Nephron progenitor cell (in vitro differentiated cells): Measurements from ENCODE around the gene PELI3.

Source experiments
- DNase-seq: peaks from one replicate; pipeline ENCODE4 v3.0.0; 2021
- H3K27ac Mint-ChIP-seq: 2 replicates; pipeline ENCODE4 v1.8.0; 2021; ENCODE audit warnings: mild to moderate bottlenecking, moderate library complexity, mixed read lengths
- H3K27me3 Mint-ChIP-seq: 2 replicates; pipeline ENCODE4 v1.8.0; 2021; ENCODE audit warnings: mild to moderate bottlenecking, low read depth, mixed read lengths; ENCODE audit not compliant: poor library complexity
- H3K36me3 Mint-ChIP-seq: 2 replicates; pipeline ENCODE4 v1.8.0; 2021; ENCODE audit warnings: low read depth, mixed read lengths
- H3K4me1 Mint-ChIP-seq: 2 replicates; pipeline ENCODE4 v1.8.0; 2021; ENCODE audit warnings: mixed read lengths
- H3K4me3 Mint-ChIP-seq: 2 replicates; pipeline ENCODE4 v1.8.0; 2021; ENCODE audit warnings: mild to moderate bottlenecking, moderate library complexity, mixed read lengths
- H3K9me3 Mint-ChIP-seq: 2 replicates; pipeline ENCODE4 v1.8.0; 2021; ENCODE audit warnings: mild to moderate bottlenecking, moderate library complexity, mixed read lengths
- TF ChIP-seq, protein P1 (sequence below): fragments of 200-600 bp; sonication (generic); IDR thresholded peaks from 2 replicates; pipeline ENCODE4 v1.5.0; 2021; ENCODE audit warnings: antibody characterized with exemption

PELI3 gene

DNA sequence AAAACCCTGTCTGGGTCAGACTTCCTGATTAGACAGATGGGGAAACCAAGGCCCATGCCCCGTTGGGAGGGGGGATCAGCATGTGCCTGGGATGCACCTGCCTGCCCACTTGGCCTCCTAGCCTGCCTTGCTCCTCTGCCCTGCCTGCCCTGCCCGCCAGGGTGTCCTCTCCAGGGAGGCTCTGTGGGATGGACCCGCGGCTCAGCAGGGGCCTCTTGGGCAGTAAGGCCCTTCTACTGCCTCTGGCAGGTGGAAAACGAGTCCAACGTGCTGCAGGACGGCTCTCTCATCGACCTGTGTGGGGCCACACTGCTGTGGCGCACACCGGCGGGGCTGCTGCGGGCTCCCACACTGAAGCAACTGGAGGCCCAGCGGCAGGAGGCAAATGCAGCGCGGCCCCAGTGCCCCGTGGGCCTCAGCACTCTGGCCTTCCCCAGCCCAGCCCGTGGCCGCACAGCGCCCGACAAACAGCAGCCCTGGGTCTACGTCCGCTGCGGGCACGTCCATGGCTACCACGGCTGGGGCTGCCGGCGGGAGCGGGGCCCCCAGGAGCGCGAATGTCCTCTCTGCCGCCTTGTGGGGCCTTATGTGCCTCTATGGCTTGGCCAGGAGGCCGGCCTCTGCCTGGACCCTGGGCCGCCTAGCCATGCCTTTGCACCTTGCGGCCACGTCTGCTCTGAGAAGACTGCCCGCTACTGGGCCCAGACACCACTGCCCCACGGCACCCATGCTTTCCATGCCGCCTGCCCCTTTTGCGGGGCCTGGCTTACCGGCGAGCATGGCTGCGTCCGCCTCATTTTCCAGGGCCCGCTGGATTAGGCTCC, 8.9 kb downstream of the PELI3 start:
- Mint-ChIP-seq H3K27ac (no peak overlapping the region), H3K9me3 (no peaks in the 10 kb centered on the region), H3K4me3 (no peak overlapping the region), H3K4me1 (peaks cover 43% of the 10 kb centered on the region), H3K36me3 (peaks cover 10% of the 10 kb centered on the region), H3K27me3 (no peaks in the 10 kb centered on the region)
- DNase-seq, result no peak
- TF ChIP-seq, protein P1, sequence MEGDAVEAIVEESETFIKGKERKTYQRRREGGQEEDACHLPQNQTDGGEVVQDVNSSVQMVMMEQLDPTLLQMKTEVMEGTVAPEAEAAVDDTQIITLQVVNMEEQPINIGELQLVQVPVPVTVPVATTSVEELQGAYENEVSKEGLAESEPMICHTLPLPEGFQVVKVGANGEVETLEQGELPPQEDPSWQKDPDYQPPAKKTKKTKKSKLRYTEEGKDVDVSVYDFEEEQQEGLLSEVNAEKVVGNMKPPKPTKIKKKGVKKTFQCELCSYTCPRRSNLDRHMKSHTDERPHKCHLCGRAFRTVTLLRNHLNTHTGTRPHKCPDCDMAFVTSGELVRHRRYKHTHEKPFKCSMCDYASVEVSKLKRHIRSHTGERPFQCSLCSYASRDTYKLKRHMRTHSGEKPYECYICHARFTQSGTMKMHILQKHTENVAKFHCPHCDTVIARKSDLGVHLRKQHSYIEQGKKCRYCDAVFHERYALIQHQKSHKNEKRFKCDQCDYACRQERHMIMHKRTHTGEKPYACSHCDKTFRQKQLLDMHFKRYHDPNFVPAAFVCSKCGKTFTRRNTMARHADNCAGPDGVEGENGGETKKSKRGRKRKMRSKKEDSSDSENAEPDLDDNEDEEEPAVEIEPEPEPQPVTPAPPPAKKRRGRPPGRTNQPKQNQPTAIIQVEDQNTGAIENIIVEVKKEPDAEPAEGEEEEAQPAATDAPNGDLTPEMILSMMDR, result no peak

DNA sequence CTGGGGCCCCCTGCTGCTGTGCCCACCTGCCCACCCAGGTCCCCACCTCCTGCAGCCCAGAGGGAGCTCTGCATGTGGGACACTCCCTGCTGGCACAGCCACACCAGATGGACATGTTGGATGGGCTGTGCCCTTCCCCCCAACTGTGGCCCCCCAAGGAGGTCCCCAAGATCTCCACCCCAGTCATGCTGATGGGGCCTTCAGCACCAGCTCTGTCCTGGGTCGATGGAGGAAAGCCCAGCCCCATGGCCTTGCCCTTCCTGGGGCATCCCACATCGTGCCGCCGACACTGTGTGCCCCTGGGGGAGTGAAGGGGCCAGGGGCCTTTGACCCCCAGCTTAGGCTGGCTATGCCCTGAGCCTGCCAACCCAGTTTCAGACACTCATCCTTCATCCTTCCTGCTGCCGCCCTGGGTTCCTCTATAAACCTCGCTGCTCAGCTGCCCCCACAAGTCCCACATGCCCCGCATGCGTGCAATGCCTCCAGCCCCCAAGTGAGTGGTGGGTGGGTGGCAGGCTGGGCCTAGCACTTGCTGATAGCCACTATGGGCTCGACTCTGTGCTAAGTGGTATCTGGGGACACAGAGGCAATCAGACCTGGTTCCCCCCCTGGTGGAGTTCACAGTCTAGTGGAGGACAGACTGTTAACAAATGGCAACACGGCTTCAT, 9.6 kb downstream of the PELI3 start:
- TF ChIP-seq, protein P1, result no peak
- H3K27ac Mint-ChIP-seq, result peak overlapping the region; percentile 5
- no peak for DNase-seq
- no peaks in the 10 kb centered on the region for H3K9me3 Mint-ChIP-seq
- no peaks in the 10 kb centered on the region for H3K27me3 Mint-ChIP-seq
- peaks cover 5% of the 10 kb centered on the region for H3K36me3 Mint-ChIP-seq
- H3K4me3 Mint-ChIP-seq, result no peak overlapping the region
- peaks cover 40% of the 10 kb centered on the region for H3K4me1 Mint-ChIP-seq

DNA sequence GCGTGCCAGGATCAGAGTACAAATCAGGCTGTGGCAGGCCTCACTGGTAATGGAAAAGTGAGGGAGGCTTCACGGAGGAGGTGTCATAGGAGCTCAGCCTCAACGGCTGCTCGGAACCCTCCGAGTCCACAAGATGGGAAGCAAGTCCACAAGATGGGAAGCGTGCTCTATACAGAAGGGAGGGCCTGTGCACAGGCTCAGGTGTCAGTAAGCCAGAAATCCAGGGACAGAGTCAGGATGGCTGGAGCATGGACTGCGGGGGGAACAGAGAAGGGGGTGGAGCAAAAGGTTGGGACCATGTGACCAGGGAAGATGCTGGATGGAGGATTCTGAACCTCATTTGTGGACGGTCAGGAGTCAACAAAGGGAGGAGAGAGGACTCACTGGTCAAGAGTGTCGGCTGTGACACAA, 10.1 kb downstream of the PELI3 start:
- peak; percentile 26 for DNase-seq
- peaks cover 5% of the 10 kb centered on the region for H3K36me3 Mint-ChIP-seq
- H3K9me3 Mint-ChIP-seq, result no peaks in the 10 kb centered on the region
- peaks cover 40% of the 10 kb centered on the region for H3K4me1 Mint-ChIP-seq
- no peaks in the 10 kb centered on the region for H3K27me3 Mint-ChIP-seq
- peak overlapping the region; percentile 37 for H3K4me3 Mint-ChIP-seq
- TF ChIP-seq, protein P1, result no peak
- peak overlapping the region; percentile 5 for H3K27ac Mint-ChIP-seq

DNA sequence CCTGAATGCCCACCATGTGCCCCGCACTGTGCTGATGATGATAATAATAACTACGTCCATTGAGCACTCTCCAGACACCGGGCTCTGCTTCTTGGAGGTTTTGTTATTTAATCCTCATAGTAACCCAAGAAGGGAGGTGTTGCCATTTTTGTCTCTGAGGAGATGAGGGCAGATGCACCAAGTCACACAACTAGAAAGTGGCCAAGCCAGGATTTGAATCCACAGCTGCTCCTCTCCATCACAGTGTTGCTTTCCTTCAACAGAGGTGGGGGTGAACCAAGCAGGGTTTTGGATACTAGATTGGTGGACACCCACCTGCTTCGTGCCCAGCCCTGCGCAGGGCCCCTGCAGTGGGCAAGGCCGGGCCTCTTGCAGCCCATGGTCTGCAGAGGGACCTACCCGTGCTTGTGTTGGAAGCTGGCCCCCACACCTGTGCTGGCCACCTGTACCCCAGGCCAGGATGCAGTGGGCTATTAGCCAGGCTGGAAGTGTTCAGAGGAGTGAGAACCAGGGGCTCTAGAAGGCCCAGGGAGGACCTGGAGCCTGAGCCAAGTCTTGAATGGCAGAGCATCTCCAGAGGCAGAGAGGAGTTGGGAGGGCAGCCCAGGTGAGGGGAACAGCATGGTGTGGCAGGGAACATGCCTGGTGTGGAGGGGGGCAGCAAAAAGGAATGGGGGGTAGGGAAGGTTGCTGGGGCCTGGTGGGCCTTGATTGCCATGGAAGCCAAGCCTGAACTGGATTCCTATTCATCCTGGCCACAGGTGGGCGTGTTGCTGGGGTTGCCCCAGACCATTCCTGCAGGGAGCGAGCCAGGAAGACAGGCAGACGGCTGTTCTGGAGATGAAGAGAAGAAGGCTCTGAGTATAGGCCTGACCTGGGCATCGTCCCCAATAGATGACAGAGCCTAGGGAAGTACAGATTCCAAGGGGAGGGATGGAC, 10.8 kb downstream of the PELI3 start:
- peak overlapping the region; percentile 5 for H3K27ac Mint-ChIP-seq
- H3K4me3 Mint-ChIP-seq, result peak overlapping the region; percentile 64
- peaks cover 3% of the 10 kb centered on the region for H3K27me3 Mint-ChIP-seq
- peaks cover 5% of the 10 kb centered on the region for H3K36me3 Mint-ChIP-seq
- H3K4me1 Mint-ChIP-seq, result peaks cover 40% of the 10 kb centered on the region
- H3K9me3 Mint-ChIP-seq, result no peaks in the 10 kb centered on the region
- DNase-seq, result no peak
- TF ChIP-seq, protein P1, result no peak

DNA sequence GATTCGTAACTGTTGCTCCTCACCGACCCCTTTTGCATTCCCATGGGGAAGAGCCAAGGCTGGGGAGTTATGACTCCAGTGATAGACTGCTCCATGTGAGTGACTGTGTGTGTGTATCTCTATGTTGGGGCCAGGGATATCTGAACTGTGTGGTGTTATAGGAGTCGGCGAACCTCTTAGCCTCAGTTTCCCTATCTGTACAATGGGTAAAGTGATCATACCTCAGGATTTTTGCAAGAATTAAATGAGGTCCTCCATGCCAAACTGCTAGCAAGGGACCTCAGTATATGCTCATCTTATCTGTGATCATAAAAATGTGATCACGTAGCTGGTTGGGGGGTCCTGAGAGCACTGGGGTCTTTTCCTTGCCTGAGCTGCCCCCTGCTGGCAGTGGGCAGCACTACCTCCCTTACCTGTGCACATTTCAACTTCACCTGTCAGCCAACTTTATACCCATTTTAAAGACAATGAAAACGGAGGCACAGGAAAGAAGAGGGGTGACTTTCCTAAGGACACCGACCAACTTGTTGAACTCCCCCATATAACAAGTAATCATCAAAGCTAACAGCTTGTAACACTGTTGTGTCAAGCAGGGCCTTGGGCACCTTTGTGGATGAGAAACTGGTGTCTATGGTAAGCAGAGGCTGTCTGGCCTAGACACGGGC, 12.2 kb downstream of the PELI3 start:
- Mint-ChIP-seq H3K9me3 (no peaks in the 10 kb centered on the region), H3K27me3 (peaks cover 3% of the 10 kb centered on the region), H3K36me3 (peaks cover 5% of the 10 kb centered on the region), H3K4me1 (peaks cover 40% of the 10 kb centered on the region), H3K27ac (peak overlapping the region; percentile 69), H3K4me3 (peak overlapping the region; percentile 95)
- peak; percentile 45 for DNase-seq
- TF ChIP-seq, protein P1, result peak; percentile 74
